ENCODE results near the gene UGGT2.
"Not testable (repeated sequence)": the region's sequence is repeated elsewhere in the genome, so short reads cannot be mapped to it uniquely, and the experiment has no call there.

UGGT2 gene

GRCh38 chr13:95882121-95882520, 171.1 kb downstream of the UGGT2 start:
- DNase-seq (ENCODE audit: low spot score) = no peak

DNA sequence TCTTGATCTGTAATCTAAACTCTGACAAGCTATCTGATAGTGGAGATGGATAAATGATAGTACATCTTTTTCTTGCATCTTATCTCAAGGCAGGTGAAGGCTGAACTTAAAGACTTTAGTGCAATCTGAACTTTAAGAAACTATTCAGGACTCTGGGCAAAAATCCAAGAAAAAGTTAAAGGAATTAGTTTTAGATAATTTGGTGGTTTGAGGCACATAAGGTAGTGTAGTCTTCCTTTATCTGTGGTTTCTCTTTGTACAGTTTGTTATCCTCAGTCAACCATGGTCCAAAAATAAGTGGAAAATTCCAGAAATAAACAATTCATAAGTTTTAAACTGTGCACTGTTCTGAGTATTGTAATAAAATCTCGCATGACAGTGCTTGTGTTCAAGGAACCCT, 172.9 kb downstream of the UGGT2 start:
- no peak for DNase-seq (ENCODE audit: low spot score)

GRCh38 chr13:95874286-95874685, 178.9 kb downstream of the UGGT2 start:
- DNase-seq (ENCODE audit: low spot score) = no peak

DNA sequence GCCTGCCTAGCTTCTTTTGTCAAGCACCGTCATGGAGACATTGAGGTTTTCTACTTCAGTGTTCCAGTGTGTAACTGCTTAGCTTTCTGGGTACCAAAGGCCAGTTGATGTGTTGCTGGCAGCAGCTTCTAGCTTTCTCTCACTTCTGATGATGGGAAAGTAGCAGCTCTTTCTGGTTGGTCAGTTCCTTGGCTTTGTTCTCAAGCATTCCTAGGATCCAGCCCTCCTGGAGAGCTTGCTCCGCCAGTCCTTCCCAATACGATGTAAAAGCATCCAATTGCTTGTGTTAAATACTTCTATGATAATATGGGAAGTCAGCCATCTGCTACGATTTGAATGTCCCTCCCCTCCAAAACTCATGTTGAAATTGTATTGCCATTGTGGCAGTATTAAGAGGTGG, 182.8 kb downstream of the UGGT2 start:
- no peak for DNase-seq (ENCODE audit: low spot score)

DNA sequence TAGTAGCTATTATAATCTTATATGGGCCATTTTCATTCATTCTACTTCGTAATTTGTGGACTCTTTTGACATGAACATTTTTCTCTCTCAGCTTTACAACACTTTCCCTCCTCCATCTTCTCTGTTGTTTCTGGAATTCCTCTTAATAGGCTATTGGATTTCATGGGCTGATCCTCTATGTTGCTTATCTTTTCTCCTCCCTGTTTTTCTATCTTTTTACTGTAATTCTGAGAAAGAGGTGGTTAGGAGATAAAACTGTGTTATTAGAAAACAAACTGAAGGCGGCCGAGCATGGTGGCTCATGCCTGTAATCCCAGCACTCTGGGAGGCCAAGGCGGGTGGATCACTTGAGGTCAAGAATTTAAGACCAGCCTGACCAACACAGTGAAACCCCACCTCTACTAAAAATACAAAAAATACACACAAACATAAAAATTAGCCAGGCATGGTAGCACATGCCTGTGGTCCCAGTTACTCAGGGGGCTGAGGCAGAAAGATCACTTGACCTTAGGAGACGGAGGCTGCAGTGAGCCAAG, 188.1 kb downstream of the UGGT2 start:
- DNase-seq (ENCODE audit: low spot score) = no peak

GRCh38 chr13:95862408-95862807, 190.8 kb downstream of the UGGT2 start:
- DNase-seq (ENCODE audit: low spot score) = no peak

- DNase-seq (ENCODE audit: low spot score) = no peak
Measured at GRCh38 chr13:95861296-95861695, 191.9 kb downstream of the UGGT2 start.

GRCh38 chr13:95858286-95859075, 194.7 kb downstream of the UGGT2 start:
- no peak for DNase-seq (ENCODE audit: low spot score)

GRCh38 chr13:95845656-95846055, 207.5 kb downstream of the UGGT2 start:
- DNase-seq (ENCODE audit: low spot score) = not testable (repeated sequence)

DNA sequence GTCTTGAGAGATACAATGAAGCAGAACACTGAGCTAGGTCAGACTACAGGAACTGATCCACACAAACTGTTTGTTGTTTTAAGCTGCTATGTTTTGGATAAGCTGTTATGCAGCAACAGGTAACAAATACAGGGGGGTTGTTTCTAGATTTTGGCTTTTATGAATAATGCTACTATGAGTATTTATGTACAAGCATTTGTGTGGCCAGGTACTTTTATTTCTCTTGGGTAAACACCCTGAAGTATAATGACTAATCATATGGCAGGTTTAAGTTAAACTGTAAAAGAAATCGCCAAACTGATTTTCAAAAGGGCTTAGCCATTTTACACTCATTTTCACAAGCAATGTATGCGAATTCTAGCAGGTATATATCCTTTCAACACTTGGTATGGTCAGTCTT, 210.3 kb downstream of the UGGT2 start:
- no peak for DNase-seq (ENCODE audit: low spot score)

DNA sequence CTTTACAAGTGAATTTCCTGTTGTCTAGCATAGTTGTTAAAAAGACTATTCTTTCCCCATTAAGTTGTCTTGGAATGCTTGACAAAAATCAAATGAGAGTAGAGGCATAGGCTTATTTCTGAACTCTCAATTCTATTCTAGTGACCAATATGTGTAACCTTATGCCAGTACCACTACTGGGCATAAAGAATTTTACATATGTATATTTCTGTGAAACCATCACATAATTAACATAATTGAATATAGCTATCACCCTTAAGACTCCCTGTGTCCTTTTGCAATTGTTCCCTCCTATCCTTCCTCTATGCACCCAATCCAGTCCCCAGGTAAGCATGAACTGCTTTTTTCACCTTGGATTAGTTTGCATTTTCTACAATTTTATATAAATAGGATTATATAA, 211.3 kb downstream of the UGGT2 start:
- no peak for DNase-seq (ENCODE audit: low spot score)

DNA sequence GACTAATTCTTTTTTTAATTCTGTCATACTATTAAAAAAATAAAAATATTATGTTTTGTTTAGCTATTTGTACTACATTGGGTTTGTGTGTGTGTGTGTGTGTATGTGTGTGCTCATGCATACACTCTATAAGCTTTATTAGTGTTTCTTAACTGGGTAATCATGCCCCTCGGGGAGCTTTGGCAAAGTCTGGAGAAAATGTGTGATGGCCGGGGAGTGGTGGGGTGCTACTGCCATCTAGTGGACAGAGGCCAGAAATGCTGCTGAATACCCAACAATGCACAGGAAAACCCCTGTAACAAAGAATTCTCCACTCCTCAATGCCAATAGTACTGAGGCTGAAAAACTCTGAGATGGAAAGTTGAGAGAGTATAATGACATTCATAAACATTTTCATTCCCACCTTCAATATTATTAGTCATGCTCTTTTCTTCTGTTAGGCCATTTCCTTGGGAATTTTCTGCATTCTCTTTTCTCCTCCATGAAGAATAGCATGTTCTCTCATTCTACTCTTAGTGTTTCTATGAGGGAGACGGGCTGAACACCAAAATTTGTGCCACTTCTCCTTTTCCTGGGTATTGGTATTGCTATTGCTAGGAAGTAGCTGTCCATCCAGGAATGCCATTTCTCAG, 219.0 kb downstream of the UGGT2 start:
- peak; percentile 67 for DNase-seq (ENCODE audit: low spot score)

- DNase-seq (ENCODE audit: low spot score) = peak; percentile 66
Measured at GRCh38 chr13:95833719-95834118, 219.5 kb downstream of the UGGT2 start.

DNA sequence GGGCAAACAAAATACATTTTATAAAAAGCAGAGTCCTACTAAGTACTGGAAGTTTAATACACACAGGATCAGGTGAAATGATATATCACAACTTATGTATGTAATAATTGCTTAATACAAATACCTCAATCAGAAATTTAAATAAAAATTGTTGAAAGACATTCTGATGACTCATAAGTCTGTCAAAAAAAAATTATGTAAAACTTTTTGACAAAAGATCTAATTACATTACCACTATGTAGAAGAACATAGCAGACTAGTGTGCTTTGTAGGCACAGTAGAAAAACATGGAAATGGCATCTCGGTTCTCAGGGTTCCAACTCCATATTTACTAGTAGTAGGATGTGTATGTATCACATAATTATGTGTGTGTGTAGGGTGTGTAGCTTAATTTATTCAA, 220.1 kb downstream of the UGGT2 start:
- DNase-seq (ENCODE audit: low spot score) = no peak

DNA sequence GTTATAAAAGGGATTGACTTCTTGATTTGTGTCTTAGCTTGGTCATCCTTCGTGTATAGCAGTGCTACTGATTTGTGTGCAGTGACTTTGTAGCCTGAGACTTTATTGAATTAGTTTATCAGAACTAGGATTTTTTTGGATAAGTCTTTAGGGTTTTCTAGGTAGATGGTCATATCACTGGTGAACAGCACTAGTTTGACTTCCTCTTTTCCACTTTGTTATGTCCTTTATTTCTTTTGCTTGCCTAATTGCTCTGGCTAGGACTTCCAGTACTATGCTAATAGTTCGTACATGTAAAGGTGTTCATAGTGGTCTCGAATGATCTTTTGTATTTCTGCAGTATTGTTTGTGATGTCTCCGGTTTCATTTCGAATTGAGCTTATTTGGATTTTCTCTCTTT, 230.9 kb downstream of the UGGT2 start:
- no peak for DNase-seq (ENCODE audit: low spot score)

- no peak for DNase-seq (ENCODE audit: low spot score)
Measured at GRCh38 chr13:95814495-95814894, 238.7 kb downstream of the UGGT2 start.

GRCh38 chr13:95813139-95813538, 240.1 kb downstream of the UGGT2 start:
- DNase-seq (ENCODE audit: low spot score) = no peak

DNA sequence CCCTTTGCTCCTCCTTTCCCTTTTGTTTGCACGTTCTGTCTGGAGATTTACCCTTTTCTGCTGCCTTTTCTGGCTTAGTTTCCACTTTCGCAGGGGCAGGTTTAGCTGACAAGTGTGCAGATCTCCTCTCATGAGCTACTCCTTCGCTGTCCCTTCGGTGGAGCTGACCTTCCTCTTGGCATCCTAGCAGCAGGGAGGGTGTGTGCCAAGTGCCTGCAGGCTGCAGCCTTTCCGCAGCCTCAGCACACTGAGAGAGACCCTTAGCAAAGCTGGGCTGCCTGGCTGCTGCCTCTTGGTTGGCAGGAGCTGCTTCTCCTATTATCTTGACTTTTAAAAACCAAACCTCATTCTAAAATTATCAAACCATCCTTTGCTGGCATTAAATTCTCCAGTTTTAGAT, 243.8 kb downstream of the UGGT2 start:
- DNase-seq (ENCODE audit: low spot score) = no peak

- no peak for DNase-seq (ENCODE audit: low spot score)
Measured at GRCh38 chr13:95805921-95806320, 247.3 kb downstream of the UGGT2 start.

GRCh38 chr13:95801825-95802224, 251.4 kb downstream of the UGGT2 start:
- no peak for DNase-seq (ENCODE audit: low spot score)

- no peak for DNase-seq (ENCODE audit: low spot score)
Measured at GRCh38 chr13:95800436-95800835, 252.8 kb downstream of the UGGT2 start.

- DNase-seq (ENCODE audit: low spot score) = no peak
Measured at GRCh38 chr13:95797016-95797415, 256.2 kb downstream of the UGGT2 start.

DNA sequence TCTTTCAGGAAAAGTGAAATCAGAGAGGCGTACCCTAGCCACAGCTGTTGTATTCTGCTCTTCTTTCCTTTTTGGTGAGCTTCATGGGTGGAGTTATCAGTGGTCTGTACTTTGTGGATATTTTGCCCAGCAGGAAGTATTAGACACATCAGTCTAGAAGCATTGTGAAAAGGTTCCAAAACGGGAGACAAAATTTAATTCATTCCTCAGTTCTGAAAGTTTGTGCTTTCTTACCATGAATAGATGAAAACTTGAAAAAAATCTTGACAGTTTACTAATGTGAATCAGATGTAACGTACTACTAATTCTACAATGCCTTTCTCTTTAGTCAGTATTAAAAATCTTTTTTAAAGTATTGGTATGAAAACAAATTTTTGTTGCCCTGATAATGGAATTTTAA, 259.4 kb downstream of the UGGT2 start:
- DNase-seq (ENCODE audit: low spot score) = no peak

Data from COLO829 (cell line).